Right lung (tissue), 5 donors: ENCODE data around the gene FBXL14. TPM values are rescaled to one million over a fixed set of nuclear protein-coding genes. Genes with fewer than 3 reads are reported as not detected.

Source experiments
- polyA plus RNA-seq, 5 donors: library from polyadenylated mRNA; unstranded; fragments of 120-200 nt; gene quantifications; one replicate each; pipeline versions ENCODE4 v1.2.1 to v1.2.3, GENCODE V29; 2013; ENCODE audit warnings: inconsistent platforms in 1 of 5, low replicate concordance in 1 of 5; ENCODE audit not compliant: insufficient read length in 5 of 5, insufficient read depth in 1 of 5

Gene FBXL14
- polyA plus RNA-seq, 5 donors: 6.3 to 12.7 (median 9.4) TPM

Other genes with a start within 250 kb of the FBXL14 start
- 10 to 100 TPM in 1 of 5 donors, 1 to 10 TPM in 4; 5.8 to 10.0 (median 7.1) TPM for gene WNT5B, start 34.6 kb upstream of the FBXL14 start, polyA plus RNA-seq
- 10 to 100 TPM; 35.9 to 41.3 (median 38.5) TPM for gene ADIPOR2, start 96.5 kb upstream of the FBXL14 start, polyA plus RNA-seq
- under 1 TPM in 1 of 5 donors, not detected in 4; 0.05 TPM for gene LRTM2, start 226.0 kb upstream of the FBXL14 start, polyA plus RNA-seq